Femur (tissue), 1 donor: ENCODE measurements around the gene SBK1.
"Not testable (repeated sequence)": the region's sequence is repeated elsewhere in the genome, so short reads cannot be mapped to it uniquely, and the experiment has no call there.

Source experiments
- DNase-seq: peaks from one replicate; pipeline ENCODE4 v3.0.0-alpha.2; 2017

Gene SBK1

GRCh38 chr16:28362600-28362999 is 70.3 kb downstream of the SBK1 start:
- not testable (repeated sequence) for DNase-seq

- not testable (repeated sequence) for DNase-seq
Observed at GRCh38 chr16:28363408-28363807, 71.1 kb downstream of the SBK1 start, which contains the start of gene NPIPB6. TSS of gene NPIPB6 (minus strand) at chr16:28363508. CDS start at chr16:28362822, 686 bp downstream.

GRCh38 chr16:28364268-28365173 is 72.2 kb downstream of the SBK1 start:
- DNase-seq: not testable (repeated sequence)

- DNase-seq: peak; percentile 11
Observed at GRCh38 chr16:28367926-28368325, 75.6 kb downstream of the SBK1 start.
